CD4-positive, alpha-beta T cell (primary cell): ENCODE measurements around the gene LOX. TPM values are rescaled to one million over a fixed set of nuclear protein-coding genes. Genes with fewer than 3 reads are reported as not detected.

ENCODE experiments used
- ATAC-seq: fragments of 200-7000 bp; cut with Tn5 transposase; one replicate; pipeline ENCODE4 v1.10.0; 2022; ENCODE audit warnings: mild to moderate bottlenecking; ENCODE audit not compliant: poor library complexity
- CTCF ChIA-PET: fragments of 350-600 bp; sonication (Branson Sonifier 250); formaldehyde crosslinking; loops from one replicate; lab custom pipeline; 2021; ENCODE audit warnings: antibody characterized with exemption, inconsistent platforms; lab: Charles Lee
- POLR2A ChIA-PET: fragments of 350-600 bp; sonication (Branson Sonifier 250); formaldehyde crosslinking; loops from one replicate; lab custom pipeline; 2021; ENCODE audit warnings: antibody characterized with exemption, inconsistent platforms; lab: Charles Lee
- DNase-seq, 14 experiments: peaks; one replicate each; pipeline ENCODE4 v3.0.0-alpha.2; 2013 to 2020; ENCODE audit warnings: mixed read lengths in 2 of 14
- H3K27ac ChIP-seq, 2 donors: one replicate each; pipeline versions ENCODE4 v1.5.1 to v1.7.0; 2013; ENCODE audit warnings: low read length in 2 of 2, low read depth in 1 of 2, mild to moderate bottlenecking in 1 of 2
- H3K27me3 ChIP-seq, 2 experiments: 1 replicate in 1 of 2; 2 replicates in 1 of 2; pipeline versions ENCODE4 v1.6.1 to v1.7.0; 2013; ENCODE audit warnings: low read length in 2 of 2, control low read depth in 1 of 2, mild to moderate bottlenecking in 1 of 2, moderate library complexity in 1 of 2; ENCODE audit not compliant: insufficient read depth in 2 of 2, control insufficient read depth in 1 of 2
- H3K36me3 ChIP-seq: one replicate; pipeline ENCODE4 v1.6.1; 2013; ENCODE audit warnings: low read length, control low read depth; ENCODE audit not compliant: insufficient read depth
- H3K4me1 ChIP-seq: one replicate; pipeline ENCODE4 v1.6.1; 2013; ENCODE audit warnings: low read length, control low read depth; ENCODE audit not compliant: insufficient read depth
- H3K4me3 ChIP-seq: one replicate; pipeline ENCODE4 v1.5.1; 2013; ENCODE audit warnings: mild to moderate bottlenecking, low read length, moderate library complexity
- H3K9me3 ChIP-seq, 2 experiments: 1 replicate in 1 of 2; 2 replicates in 1 of 2; pipeline versions ENCODE4 v1.6.1 to v1.7.0; 2013; ENCODE audit warnings: low read length in 2 of 2, mild to moderate bottlenecking in 2 of 2, control low read depth in 1 of 2, moderate library complexity in 1 of 2; ENCODE audit not compliant: control insufficient read depth in 1 of 2, insufficient read depth in 1 of 2
- H3K27ac Mint-ChIP-seq: one replicate; pipeline ENCODE4 v1.8.0; 2020; ENCODE audit warnings: mixed read lengths
- H3K27me3 Mint-ChIP-seq: one replicate; pipeline ENCODE4 v1.8.0; 2021; ENCODE audit warnings: mixed read lengths
- H3K36me3 Mint-ChIP-seq: one replicate; pipeline ENCODE4 v1.8.0; 2021; ENCODE audit warnings: low read depth, mixed read lengths
- H3K4me1 Mint-ChIP-seq: one replicate; pipeline ENCODE4 v1.8.0; 2021; ENCODE audit warnings: low read depth, mixed read lengths
- H3K4me3 Mint-ChIP-seq: one replicate; pipeline ENCODE4 v1.8.0; 2020; ENCODE audit warnings: mild to moderate bottlenecking, mixed read lengths
- H3K9me3 Mint-ChIP-seq: one replicate; pipeline ENCODE4 v1.8.0; 2020; ENCODE audit warnings: mixed read lengths
- intact Hi-C, 2 experiments: fragments of 100-400 bp; cut with DNase I in 1 of 2; cut with micrococcal nuclease in 1 of 2; formaldehyde crosslinking; loops; one replicate each; pipeline versions ENCODE4 v1.15.1 to v1.9.0; 2023 to 2025; cut with DNase I, micrococcal nuclease
- total RNA-seq, 174 experiments: library from RNA in 2 of 174; stranded (reverse) in 2 of 174; gene quantifications; one replicate each; pipeline ENCODE4 v1.2.3 and lab custom pipeline; 2021 to 2026
- TF ChIP-seq, protein P1 (sequence below): fragments of 200-600 bp; IDR thresholded peaks from one replicate; pipeline ENCODE4 v1.8.0; 2022; ENCODE audit warnings: antibody characterized with exemption, mild to moderate bottlenecking

Gene LOX
- total RNA-seq, 2 experiments from 2014 or later, result 0.06 to 0.11 TPM

DNA sequence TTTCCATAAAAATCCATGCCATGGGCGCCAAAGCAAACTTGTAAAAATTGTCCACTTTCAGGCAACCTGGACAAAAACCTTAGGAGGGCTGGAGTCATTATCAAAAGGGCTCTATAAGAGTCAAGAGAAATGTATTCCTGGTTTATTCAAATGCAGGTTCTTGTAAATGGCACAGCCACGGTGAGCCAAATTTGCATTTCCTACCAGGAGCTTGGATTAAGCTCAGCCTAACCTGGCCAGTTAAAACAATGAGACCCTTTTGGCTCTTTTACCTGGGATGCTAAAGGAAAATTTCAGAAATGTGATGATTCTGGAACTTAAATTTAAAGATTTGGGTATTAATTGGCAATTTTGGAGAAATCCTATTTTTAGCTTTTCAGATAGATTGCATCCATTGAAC lies 42.4 kb upstream of the LOX start:
- Histone ChIP-seq H3K4me3 (no peak overlapping the region), H3K9me3 (no peaks in the 10 kb centered on the region), H3K27me3 (no peaks in the 10 kb centered on the region), H3K4me1 (no peaks in the 10 kb centered on the region), H3K36me3 (no peaks in the 10 kb centered on the region), H3K27ac (no peak overlapping the region)
- H3K9me3 Mint-ChIP-seq, result no peaks in the 10 kb centered on the region
- POLR2A ChIA-PET, result no interaction called here
- H3K27ac Mint-ChIP-seq, result no peak overlapping the region
- intact Hi-C loops, result no loop called here
- no peaks in the 10 kb centered on the region for H3K27me3 Mint-ChIP-seq
- H3K4me3 Mint-ChIP-seq, result no peak overlapping the region
- no peak for DNase-seq
- TF ChIP-seq, protein P1, sequence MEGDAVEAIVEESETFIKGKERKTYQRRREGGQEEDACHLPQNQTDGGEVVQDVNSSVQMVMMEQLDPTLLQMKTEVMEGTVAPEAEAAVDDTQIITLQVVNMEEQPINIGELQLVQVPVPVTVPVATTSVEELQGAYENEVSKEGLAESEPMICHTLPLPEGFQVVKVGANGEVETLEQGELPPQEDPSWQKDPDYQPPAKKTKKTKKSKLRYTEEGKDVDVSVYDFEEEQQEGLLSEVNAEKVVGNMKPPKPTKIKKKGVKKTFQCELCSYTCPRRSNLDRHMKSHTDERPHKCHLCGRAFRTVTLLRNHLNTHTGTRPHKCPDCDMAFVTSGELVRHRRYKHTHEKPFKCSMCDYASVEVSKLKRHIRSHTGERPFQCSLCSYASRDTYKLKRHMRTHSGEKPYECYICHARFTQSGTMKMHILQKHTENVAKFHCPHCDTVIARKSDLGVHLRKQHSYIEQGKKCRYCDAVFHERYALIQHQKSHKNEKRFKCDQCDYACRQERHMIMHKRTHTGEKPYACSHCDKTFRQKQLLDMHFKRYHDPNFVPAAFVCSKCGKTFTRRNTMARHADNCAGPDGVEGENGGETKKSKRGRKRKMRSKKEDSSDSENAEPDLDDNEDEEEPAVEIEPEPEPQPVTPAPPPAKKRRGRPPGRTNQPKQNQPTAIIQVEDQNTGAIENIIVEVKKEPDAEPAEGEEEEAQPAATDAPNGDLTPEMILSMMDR, result no peak
- CTCF ChIA-PET, result no interaction called here
- no peaks in the 10 kb centered on the region for H3K4me1 Mint-ChIP-seq
- ATAC-seq, result no peak
- no peaks in the 10 kb centered on the region for H3K36me3 Mint-ChIP-seq

DNA sequence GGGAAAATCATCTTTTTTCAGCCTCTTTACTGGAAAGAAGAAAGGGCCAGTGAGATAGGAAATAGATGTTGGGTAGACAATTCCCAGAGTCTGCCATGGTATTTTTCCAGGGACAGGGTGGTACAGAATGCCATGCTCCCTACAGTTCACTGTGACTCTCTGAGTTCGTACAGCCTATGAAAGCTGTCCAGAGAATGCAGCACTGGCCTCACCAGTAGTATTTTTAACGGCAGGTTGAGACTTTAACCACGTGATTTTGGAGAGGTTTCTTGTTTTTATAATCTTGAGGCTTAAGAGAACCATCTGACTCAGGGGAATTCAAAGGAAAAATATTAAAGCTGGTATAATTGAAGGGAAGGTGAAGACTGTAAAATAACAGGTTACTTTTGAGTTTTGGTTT lies 41.1 kb upstream of the LOX start:
- TF ChIP-seq, protein P1, result no peak
- no peaks in the 10 kb centered on the region for H3K36me3 ChIP-seq
- Mint-ChIP-seq H3K4me1 (no peaks in the 10 kb centered on the region), H3K36me3 (no peaks in the 10 kb centered on the region), H3K27me3 (no peaks in the 10 kb centered on the region), H3K9me3 (no peaks in the 10 kb centered on the region), H3K4me3 (no peak overlapping the region), H3K27ac (no peak overlapping the region)
- intact Hi-C loops, result no loop called here
- H3K9me3 ChIP-seq, result no peaks in the 10 kb centered on the region
- H3K27ac ChIP-seq, result no peak overlapping the region
- no peak for DNase-seq
- H3K4me1 ChIP-seq, result no peaks in the 10 kb centered on the region
- H3K4me3 ChIP-seq, result no peak overlapping the region
- CTCF ChIA-PET, result no interaction called here
- POLR2A ChIA-PET, result no interaction called here
- no peaks in the 10 kb centered on the region for H3K27me3 ChIP-seq
- ATAC-seq, result no peak

DNA sequence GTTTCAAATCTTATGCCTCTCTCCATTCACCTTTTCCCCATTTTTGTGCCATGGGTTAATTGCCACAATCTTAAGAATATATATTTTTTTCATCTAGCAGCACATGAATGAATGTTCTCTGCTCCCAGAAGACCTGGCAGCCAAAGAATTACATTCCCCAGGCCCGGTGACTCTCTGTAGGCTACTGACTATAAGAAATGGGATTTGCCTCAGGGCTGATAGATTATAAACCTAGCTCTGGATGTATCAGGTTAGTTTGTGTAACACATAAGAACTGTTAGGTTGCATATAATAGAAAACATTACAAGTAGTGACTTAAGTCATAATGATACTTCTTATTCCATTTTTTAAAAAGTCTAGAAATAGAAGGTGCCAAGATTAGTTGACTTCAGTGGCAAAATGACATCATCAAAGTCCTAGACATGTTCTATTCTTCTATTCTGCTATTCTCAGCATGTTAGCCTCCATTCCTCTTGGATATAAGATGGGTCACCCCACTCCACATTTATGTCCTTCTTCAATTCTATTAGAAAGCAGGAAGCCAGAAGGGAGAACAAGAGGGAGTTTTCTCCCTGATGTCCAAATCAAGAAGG lies 40.4 kb upstream of the LOX start:
- H3K27ac Mint-ChIP-seq, result no peak overlapping the region
- DNase-seq (no peak), ATAC-seq (no peak)
- Histone ChIP-seq H3K9me3 (no peaks in the 10 kb centered on the region), H3K4me3 (no peak overlapping the region), H3K27me3 (no peaks in the 10 kb centered on the region), H3K4me1 (no peaks in the 10 kb centered on the region), H3K36me3 (no peaks in the 10 kb centered on the region), H3K27ac (no peak overlapping the region)
- H3K4me3 Mint-ChIP-seq, result no peak overlapping the region
- POLR2A ChIA-PET, result interaction anchor here (0.9 kb wide), 1 partner anchor 9 kb away, joined by 3 read pairs; no protein-coding TSS in a partner anchor
- no peaks in the 10 kb centered on the region for H3K4me1 Mint-ChIP-seq
- CTCF ChIA-PET, result no interaction called here
- TF ChIP-seq, protein P1, result no peak
- H3K27me3 Mint-ChIP-seq, result no peaks in the 10 kb centered on the region
- intact Hi-C loops, result no loop called here
- H3K36me3 Mint-ChIP-seq, result no peaks in the 10 kb centered on the region
- H3K9me3 Mint-ChIP-seq, result no peaks in the 10 kb centered on the region
